CD14-positive monocyte (primary cell): ENCODE data around the gene APOBEC3F. TPM values are rescaled to one million over a fixed set of nuclear protein-coding genes. Genes with fewer than 3 reads are reported as not detected.

Experiments used
- DNase-seq, 3 donors: peaks; one replicate each; pipeline ENCODE4 v3.0.0-alpha.2; 2011 to 2022
- H2AFZ ChIP-seq: 2 replicates; pipeline ENCODE4 v1.6.0; 2012; ENCODE audit warnings: mild to moderate bottlenecking, low read depth, low read length, inconsistent platforms; ENCODE audit not compliant: insufficient read depth, poor library complexity, severe bottlenecking
- H3K27ac ChIP-seq, 2 donors: 1 replicate in 1 of 2; 2 replicates in 1 of 2; pipeline ENCODE4 v1.5.1; 2012 to 2013; ENCODE audit warnings: low read length in 2 of 2, control low read depth in 1 of 2, inconsistent platforms in 1 of 2, low read depth in 1 of 2, mild to moderate bottlenecking in 1 of 2
- H3K27me3 ChIP-seq, 2 donors: one replicate each; pipeline versions ENCODE4 v1.6.0 to v1.6.1; 2011 to 2013; ENCODE audit warnings: low read length in 2 of 2; ENCODE audit not compliant: control insufficient read depth in 2 of 2, insufficient read depth in 2 of 2
- H3K36me3 ChIP-seq, 2 donors: replicated peaks in 1 of 2; 1 replicate in 1 of 2; 2 replicates in 1 of 2; pipeline versions ENCODE4 v1.5.1 to v1.6.1; 2012 to 2013; ENCODE audit warnings: low read length in 2 of 2, control low read depth in 1 of 2, inconsistent platforms in 1 of 2, mild to moderate bottlenecking in 1 of 2; ENCODE audit not compliant: insufficient read depth in 2 of 2, control insufficient read depth in 1 of 2
- H3K4me1 ChIP-seq, 2 donors: 1 replicate in 1 of 2; 2 replicates in 1 of 2; pipeline versions ENCODE4 v1.5.1 to v1.6.1; 2012 to 2013; ENCODE audit warnings: low read length in 2 of 2, control low read depth in 1 of 2, inconsistent platforms in 1 of 2, mild to moderate bottlenecking in 1 of 2, moderate library complexity in 1 of 2; ENCODE audit not compliant: insufficient read depth in 2 of 2, control insufficient read depth in 1 of 2
- H3K4me2 ChIP-seq: replicated peaks from 2 replicates; pipeline ENCODE3; 2012; ENCODE audit warnings: low read length, moderate library complexity, mild to moderate bottlenecking; ENCODE audit not compliant: poor library complexity, severe bottlenecking; ENCODE audit errors: extremely low read depth
- H3K4me3 ChIP-seq, 3 experiments: fragments of 200-600 bp in 1 of 3; sonication (generic) in 1 of 3; replicated peaks in 1 of 3; 1 replicate in 2 of 3; 2 replicates in 1 of 3; pipeline ENCODE4 v1.5.1; 2011 to 2013; ENCODE audit warnings: low read length in 3 of 3, mild to moderate bottlenecking in 3 of 3, control low read depth in 2 of 3, low read depth in 2 of 3, inconsistent platforms in 1 of 3, moderate library complexity in 1 of 3
- H3K79me2 ChIP-seq: 2 replicates; pipeline ENCODE4 v1.6.0; 2012; ENCODE audit warnings: mild to moderate bottlenecking, control low read depth, inconsistent platforms, low read length, moderate library complexity; ENCODE audit not compliant: insufficient read depth
- H3K9ac ChIP-seq: 2 replicates; pipeline ENCODE4 v1.6.0; 2017; ENCODE audit warnings: low read length, mild to moderate bottlenecking; ENCODE audit not compliant: insufficient read depth, poor library complexity, severe bottlenecking
- H3K9me3 ChIP-seq, 2 donors: replicated peaks in 1 of 2; 1 replicate in 1 of 2; 2 replicates in 1 of 2; pipeline versions ENCODE4 v1.5.1 to v1.6.1; 2012 to 2013; ENCODE audit warnings: low read length in 2 of 2, control low read depth in 1 of 2; ENCODE audit not compliant: control insufficient read depth in 1 of 2, insufficient read depth in 1 of 2
- H4K20me1 ChIP-seq: 2 replicates; pipeline ENCODE4 v1.6.0; 2012; ENCODE audit warnings: mild to moderate bottlenecking, low read length, control low read depth, moderate library complexity; ENCODE audit not compliant: insufficient read depth
- H3K27ac Mint-ChIP-seq, 7 donors: one replicate each; pipeline ENCODE4 v1.8.0; 2020; ENCODE audit warnings: mild to moderate bottlenecking in 7 of 7, mixed read lengths in 7 of 7, moderate library complexity in 6 of 7, inconsistent platforms in 2 of 7
- H3K27me3 Mint-ChIP-seq, 3 donors: one replicate each; pipeline ENCODE4 v1.8.0; 2021 to 2022; ENCODE audit warnings: low read depth in 3 of 3, mild to moderate bottlenecking in 3 of 3, mixed read lengths in 3 of 3, moderate library complexity in 3 of 3, inconsistent platforms in 1 of 3
- H3K36me3 Mint-ChIP-seq, 2 donors: one replicate each; pipeline ENCODE4 v1.8.0; 2020; ENCODE audit warnings: mixed read lengths in 2 of 2, inconsistent platforms in 1 of 2, mild to moderate bottlenecking in 1 of 2
- H3K4me1 Mint-ChIP-seq: one replicate; pipeline ENCODE4 v1.8.0; 2020; ENCODE audit warnings: mild to moderate bottlenecking, mixed read lengths
- H3K4me3 Mint-ChIP-seq, 2 donors: one replicate each; pipeline ENCODE4 v1.8.0; 2020; ENCODE audit warnings: mild to moderate bottlenecking in 2 of 2, mixed read lengths in 2 of 2, moderate library complexity in 1 of 2
- H3K9me3 Mint-ChIP-seq, 7 donors: one replicate each; pipeline ENCODE4 v1.8.0; 2020 to 2022; ENCODE audit warnings: mixed read lengths in 7 of 7, mild to moderate bottlenecking in 6 of 7, moderate library complexity in 6 of 7, inconsistent platforms in 2 of 7
- WGBS: methylation state at CpG from one replicate; pipeline ENCODE4 v1.1.5; 2013; ENCODE audit warnings: missing lambda C conversion rate; ENCODE audit not compliant: insufficient coverage; 5-methylcytosine and 5-hydroxymethylcytosine counted together
- intact Hi-C, 2 donors: fragments of 100-400 bp; cut with micrococcal nuclease; formaldehyde crosslinking; loops; one replicate each; pipeline versions ENCODE4 v1.15.0 to v1.15.1; 2023
- polyA plus RNA-seq, 3 donors: library from polyadenylated mRNA; depleted of rRNA in 1 of 3; unstranded in 2 of 3; stranded (reverse) in 1 of 3; fragments of 300-500 nt in 2 of 3; fragments of >200 nt in 1 of 3; fragmentation: Illumina TruSeq in 2 of 3; gene quantifications; 1 replicate in 2 of 3; 2 replicates in 1 of 3; pipeline ENCODE4 v1.2.3, GENCODE V29; 2012 to 2021
- TF ChIP-seq, protein P1 (sequence below): fragments of 200-600 bp; IDR thresholded peaks from one replicate; pipeline ENCODE4 v1.8.0; 2022; ENCODE audit warnings: antibody characterized with exemption, mild to moderate bottlenecking

Gene APOBEC3F
- polyA plus RNA-seq, 3 donors = 4.1 to 8.0 (median 4.4) TPM

GRCh38 chr22:39091126-39092081, 50.7 kb downstream of the APOBEC3F start:
- no peak overlapping the region for H3K27ac ChIP-seq
- no peak for DNase-seq
- Mint-ChIP-seq H3K4me3 (no peak overlapping the region), H3K36me3 (peaks cover 4% of the 10 kb centered on the region in 2 donors), H3K27me3 (peaks cover 2 to 14% (median 5%) of the 10 kb centered on the region in 3 donors), H3K9me3 (no peaks in the 10 kb centered on the region), H3K27ac (peak overlapping the region in 1 of 7 donors; percentile 78), H3K4me1 (peaks cover 24% of the 10 kb centered on the region)
- H2AFZ ChIP-seq = no peak overlapping the region
- peaks cover 0 to 4% of the 10 kb centered on the region in 2 donors for H3K36me3 ChIP-seq
- H3K79me2 ChIP-seq = no peaks in the 10 kb centered on the region
- peaks cover 9 to 17% of the 10 kb centered on the region in 2 donors for H3K4me1 ChIP-seq
- no peaks in the 10 kb centered on the region for H4K20me1 ChIP-seq
- TF ChIP-seq, protein P1, sequence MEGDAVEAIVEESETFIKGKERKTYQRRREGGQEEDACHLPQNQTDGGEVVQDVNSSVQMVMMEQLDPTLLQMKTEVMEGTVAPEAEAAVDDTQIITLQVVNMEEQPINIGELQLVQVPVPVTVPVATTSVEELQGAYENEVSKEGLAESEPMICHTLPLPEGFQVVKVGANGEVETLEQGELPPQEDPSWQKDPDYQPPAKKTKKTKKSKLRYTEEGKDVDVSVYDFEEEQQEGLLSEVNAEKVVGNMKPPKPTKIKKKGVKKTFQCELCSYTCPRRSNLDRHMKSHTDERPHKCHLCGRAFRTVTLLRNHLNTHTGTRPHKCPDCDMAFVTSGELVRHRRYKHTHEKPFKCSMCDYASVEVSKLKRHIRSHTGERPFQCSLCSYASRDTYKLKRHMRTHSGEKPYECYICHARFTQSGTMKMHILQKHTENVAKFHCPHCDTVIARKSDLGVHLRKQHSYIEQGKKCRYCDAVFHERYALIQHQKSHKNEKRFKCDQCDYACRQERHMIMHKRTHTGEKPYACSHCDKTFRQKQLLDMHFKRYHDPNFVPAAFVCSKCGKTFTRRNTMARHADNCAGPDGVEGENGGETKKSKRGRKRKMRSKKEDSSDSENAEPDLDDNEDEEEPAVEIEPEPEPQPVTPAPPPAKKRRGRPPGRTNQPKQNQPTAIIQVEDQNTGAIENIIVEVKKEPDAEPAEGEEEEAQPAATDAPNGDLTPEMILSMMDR = no peak
- H3K4me3 ChIP-seq = no peak overlapping the region
- no peak overlapping the region for H3K4me2 ChIP-seq
- intact Hi-C loops = no loop called here
- no peaks in the 10 kb centered on the region for H3K27me3 ChIP-seq
- no peaks in the 10 kb centered on the region for H3K9me3 ChIP-seq
- 93% methylated on average over 9 of the region's 23 CpGs for WGBS
- no peak overlapping the region for H3K9ac ChIP-seq

DNA sequence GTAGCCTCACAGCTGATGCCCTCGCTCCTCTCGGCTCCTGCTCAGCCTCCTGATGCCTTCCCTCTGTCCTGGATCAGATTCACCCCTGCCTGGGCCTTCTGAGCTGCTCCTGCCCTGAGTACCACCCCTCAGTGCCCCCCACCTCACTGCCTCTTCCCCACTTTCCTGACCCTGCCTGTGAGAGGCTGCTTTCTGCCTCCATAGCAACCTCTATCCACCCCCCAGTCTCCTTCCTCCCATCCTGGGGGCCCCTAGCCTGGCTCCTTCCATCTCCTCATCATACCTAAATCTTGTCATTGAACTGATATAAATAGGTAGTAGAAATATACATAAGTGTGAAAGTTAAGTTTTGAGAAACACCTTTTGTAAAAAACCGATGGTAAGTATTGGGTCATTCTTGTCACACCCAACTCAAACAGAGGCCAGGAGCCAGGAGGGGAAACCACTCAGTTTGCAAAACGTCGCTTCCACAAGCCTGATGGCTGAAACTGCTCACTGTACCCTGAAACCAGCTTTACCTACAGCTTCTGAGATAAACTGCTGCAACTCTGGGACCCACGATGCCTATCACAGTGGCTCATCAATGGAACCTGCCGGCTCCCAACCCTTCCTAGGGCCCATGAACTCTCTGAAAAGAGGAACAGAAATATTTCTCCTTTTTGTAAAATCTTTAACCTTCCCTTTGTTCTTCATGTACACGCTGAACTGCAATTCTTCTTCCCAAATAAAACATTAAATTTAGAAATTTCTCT, 51.6 kb downstream of the APOBEC3F start:
- no peaks in the 10 kb centered on the region for H3K9me3 Mint-ChIP-seq
- 47% methylated on average over 6 of the region's 8 CpGs for WGBS
- H3K4me3 Mint-ChIP-seq = no peak overlapping the region
- Histone ChIP-seq H4K20me1 (no peaks in the 10 kb centered on the region), H3K79me2 (no peaks in the 10 kb centered on the region), H3K27ac (no peak overlapping the region), H3K9ac (no peak overlapping the region), H3K27me3 (no peaks in the 10 kb centered on the region), H3K4me3 (no peak overlapping the region), H3K4me2 (no peak overlapping the region), H2AFZ (no peak overlapping the region), H3K4me1 (peaks cover 16 to 24% of the 10 kb centered on the region in 2 donors), H3K36me3 (peaks cover 0 to under 1% of the 10 kb centered on the region in 2 donors), H3K9me3 (no peaks in the 10 kb centered on the region)
- intact Hi-C loops = no loop called here
- H3K27me3 Mint-ChIP-seq = peaks cover 2 to 14% (median 5%) of the 10 kb centered on the region in 3 donors
- peaks cover 0 to 1% of the 10 kb centered on the region in 2 donors for H3K36me3 Mint-ChIP-seq
- peaks cover 30% of the 10 kb centered on the region for H3K4me1 Mint-ChIP-seq
- TF ChIP-seq, protein P1 = no peak
- DNase-seq = no peak
- H3K27ac Mint-ChIP-seq = peak overlapping the region in 3 of 7 donors; percentile 56 to 78 (median 66)
